GM23338 (cell line): ENCODE measurements around the gene RASL10B. TPM values are rescaled to one million over a fixed set of nuclear protein-coding genes. Genes with fewer than 3 reads are reported as not detected.
A peak's percentile ranks its signal among the peaks of the same experiment; 100 is the strongest.

Source experiments
- ATAC-seq: fragments of 200-7000 bp; cut with Tn5 transposase; 3 replicates; pipeline ENCODE4 v1.9.1; 2020
- DNase-seq: peaks from one replicate; pipeline ENCODE4 v3.0.0-alpha.2; 2015; ENCODE audit warnings: low spot score
- H2AFZ ChIP-seq: fragments of 200-600 bp; sonication (generic); 2 replicates; pipeline ENCODE4 v1.8.0; 2016; ENCODE audit warnings: antibody characterized with exemption, mild to moderate bottlenecking, moderate library complexity
- H3F3A ChIP-seq: fragments of 200-600 bp; sonication (generic); replicated peaks from 2 replicates; pipeline ENCODE4 v1.8.0; 2017; ENCODE audit warnings: antibody characterized with exemption, mixed run types, low read depth
- H3K27ac ChIP-seq: fragments of 200-600 bp; sonication (generic); 2 replicates; pipeline ENCODE4 v1.6.1; 2016; ENCODE audit warnings: low read depth
- H3K27me3 ChIP-seq: fragments of 200-600 bp; sonication (generic); 2 replicates; pipeline ENCODE4 v1.8.0; 2016; ENCODE audit warnings: mild to moderate bottlenecking, mixed run types, moderate library complexity; ENCODE audit not compliant: insufficient read depth
- H3K36me3 ChIP-seq: fragments of 200-600 bp; sonication (generic); 2 replicates; pipeline ENCODE4 v1.8.0; 2016; ENCODE audit warnings: mild to moderate bottlenecking; ENCODE audit not compliant: insufficient read depth
- H3K4me1 ChIP-seq: fragments of 200-600 bp; sonication (generic); 2 replicates; pipeline ENCODE4 v1.8.0; 2016; ENCODE audit warnings: mild to moderate bottlenecking, moderate library complexity; ENCODE audit not compliant: insufficient read depth
- H3K4me2 ChIP-seq: fragments of 200-600 bp; sonication (generic); 2 replicates; pipeline ENCODE4 v1.7.1; 2017; ENCODE audit warnings: mixed run types
- H3K4me3 ChIP-seq: fragments of 200-600 bp; sonication (generic); 2 replicates; pipeline ENCODE4 v1.6.1; 2016; ENCODE audit warnings: mixed run types
- H3K79me2 ChIP-seq: fragments of 200-600 bp; sonication (generic); replicated peaks from 2 replicates; pipeline ENCODE4 v1.8.0; 2017; ENCODE audit warnings: mild to moderate bottlenecking; ENCODE audit not compliant: insufficient read depth
- H3K9me2 ChIP-seq: fragments of 200-600 bp; sonication (generic); 2 replicates; pipeline ENCODE4 v1.8.0; 2017; ENCODE audit not compliant: insufficient read depth
- H4K20me1 ChIP-seq: fragments of 200-600 bp; sonication (generic); replicated peaks from 2 replicates; pipeline ENCODE4 v1.8.0; 2017; ENCODE audit warnings: mild to moderate bottlenecking; ENCODE audit not compliant: insufficient read depth
- H3K27ac Mint-ChIP-seq: 2 replicates; pipeline ENCODE4 v1.8.0; 2020; ENCODE audit warnings: inconsistent platforms, mild to moderate bottlenecking, moderate library complexity, mixed read lengths
- H3K27me3 Mint-ChIP-seq: 3 replicates; pipeline ENCODE4 v1.8.0; 2022; ENCODE audit warnings: low read depth, mild to moderate bottlenecking, moderate library complexity, mixed read lengths, inconsistent platforms; ENCODE audit not compliant: insufficient read depth, poor library complexity
- H3K36me3 Mint-ChIP-seq: 3 replicates; pipeline ENCODE4 v1.8.0; 2021; ENCODE audit warnings: low read depth, mild to moderate bottlenecking, inconsistent platforms, moderate library complexity, mixed read lengths
- H3K4me1 Mint-ChIP-seq: 3 replicates; pipeline ENCODE4 v1.8.0; 2020; ENCODE audit warnings: mild to moderate bottlenecking, inconsistent platforms, mixed read lengths
- H3K4me3 Mint-ChIP-seq: 3 replicates; pipeline ENCODE4 v1.8.0; 2021; ENCODE audit warnings: moderate library complexity, mild to moderate bottlenecking, inconsistent platforms, mixed read lengths
- H3K9me3 Mint-ChIP-seq: 3 replicates; pipeline ENCODE4 v1.8.0; 2020; ENCODE audit warnings: moderate library complexity, mild to moderate bottlenecking, inconsistent platforms, mixed read lengths
- EZH2 ChIP-seq: fragments of 200-600 bp; sonication (generic); IDR thresholded peaks from one replicate; pipeline ENCODE4 v1.8.0; 2017; ENCODE audit warnings: antibody characterized with exemption, mild to moderate bottlenecking, low read depth; ENCODE audit not compliant: unreplicated experiment
- EZH2phosphoT487 ChIP-seq: fragments of 200-600 bp; sonication (generic); IDR thresholded peaks from one replicate; pipeline ENCODE4 v1.8.1; 2018; ENCODE audit warnings: antibody characterized with exemption; ENCODE audit not compliant: unreplicated experiment
- JUNB ChIP-seq: IDR thresholded peaks from one replicate; pipeline ENCODE4 v1.6.1; 2016; ENCODE audit warnings: antibody characterized with exemption; ENCODE audit not compliant: unreplicated experiment
- NANOG ChIP-seq: IDR thresholded peaks from 2 replicates; pipeline ENCODE4 v1.6.1; 2016; ENCODE audit warnings: antibody characterized with exemption, borderline replicate concordance
- POLR2AphosphoS5 ChIP-seq: IDR thresholded peaks from 2 replicates; pipeline ENCODE4 v1.6.1; 2016; ENCODE audit warnings: antibody characterized with exemption, low read depth
- STAT1 ChIP-seq: IDR thresholded peaks from one replicate; pipeline ENCODE4 v1.6.1; 2016; ENCODE audit warnings: antibody characterized with exemption; ENCODE audit not compliant: unreplicated experiment
- ZNF114 ChIP-seq: fragments of 250-450 bp; sonication (Bioruptor Pico); IDR thresholded peaks from 2 replicates; pipeline ENCODE4 v1.5.0; 2020; ENCODE audit warnings: mild to moderate bottlenecking, moderate library complexity
- long read RNA-seq: library from polyadenylated mRNA; unstranded; transcript quantifications from one replicate; pipeline ENCODE4 v2.0.0, GENCODE V29; 2020; ENCODE audit not compliant: unreplicated experiment
- polyA plus RNA-seq: library from polyadenylated mRNA; unstranded; fragments of >200 nt; fragmentation: Nextera tagmentation; extraction: Ambion mirVana; gene quantifications from 2 replicates; pipeline ENCODE4 v1.2.1, GENCODE V29; 2016
- total RNA-seq: library from RNA; depleted of rRNA; stranded (reverse); fragments of >200 nt; shearing (Covaris generic); gene quantifications from 2 replicates; pipeline ENCODE4 v1.2.3, GENCODE V29; 2014; rRNA removed
- TF ChIP-seq, protein P1 (sequence below): IDR thresholded peaks from 2 replicates; pipeline ENCODE4 v1.6.1; 2016; ENCODE audit warnings: antibody characterized with exemption
- TF ChIP-seq, protein P2 (sequence below): IDR thresholded peaks from one replicate; pipeline ENCODE4 v1.6.1; 2018; ENCODE audit warnings: antibody characterized with exemption; ENCODE audit not compliant: unreplicated experiment

Gene RASL10B, protein sequence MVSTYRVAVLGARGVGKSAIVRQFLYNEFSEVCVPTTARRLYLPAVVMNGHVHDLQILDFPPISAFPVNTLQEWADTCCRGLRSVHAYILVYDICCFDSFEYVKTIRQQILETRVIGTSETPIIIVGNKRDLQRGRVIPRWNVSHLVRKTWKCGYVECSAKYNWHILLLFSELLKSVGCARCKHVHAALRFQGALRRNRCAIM
- 23.1 and 26.2 TPM in 2 replicates for total RNA-seq
- 6.2 and 7.1 TPM in 2 replicates for polyA plus RNA-seq
- long read RNA-seq, partial matches to known transcripts, result 0 of 5 reads
- long read RNA-seq, other reads (novel, unspliced or antisense), result 5 of 5 reads

DNA sequence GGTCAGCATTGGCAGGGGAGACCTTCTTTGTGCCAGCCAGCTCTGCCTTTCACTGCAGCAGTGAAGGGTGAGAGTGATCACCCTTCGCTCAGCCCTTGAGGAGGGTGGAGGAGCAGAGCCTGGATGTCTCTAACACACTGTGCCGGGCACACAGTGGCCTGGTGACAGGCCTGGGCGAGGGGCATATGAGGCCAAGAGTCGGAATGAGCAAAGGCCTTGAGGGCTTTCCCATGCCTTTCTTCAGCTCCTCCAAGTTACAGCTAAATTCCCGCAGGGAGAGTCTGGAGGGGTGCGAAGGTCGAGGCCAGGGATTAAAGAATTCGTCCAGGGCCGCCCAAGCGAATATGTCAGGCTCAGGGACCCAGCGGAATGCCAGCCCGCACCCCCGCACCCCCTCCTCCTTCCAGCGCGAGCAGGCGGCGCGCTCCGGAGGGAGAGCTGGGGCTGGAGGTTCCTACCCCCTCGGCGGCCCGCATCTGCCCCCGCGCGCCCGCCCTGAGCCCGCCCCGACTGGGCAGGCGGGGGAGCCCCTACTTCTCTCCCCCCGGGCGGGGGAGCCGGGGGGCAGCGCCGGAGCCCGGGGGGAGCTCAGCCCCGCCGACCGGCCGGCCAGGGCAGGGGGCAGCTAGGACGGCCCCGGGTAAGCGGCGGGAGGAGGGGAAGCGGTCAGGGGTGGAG is at the start of gene RASL10B:
RASL10B (plus strand) TSS at position 401 of the 678 bp plus-strand sequence. CDS start 3,546 bp downstream, outside the sequence.
- H3K79me2 ChIP-seq, result no peaks in the 10 kb centered on the region
- H3K4me1 ChIP-seq, result peaks cover 26% of the 10 kb centered on the region
- no peaks in the 10 kb centered on the region for H4K20me1 ChIP-seq
- H3K36me3 Mint-ChIP-seq, result no peaks in the 10 kb centered on the region; the same call in 2 of the 3 replicates
- ATAC-seq (peak; percentile 75), DNase-seq (peak; percentile 91)
- H3K27me3 Mint-ChIP-seq, result peaks cover 16% of the 10 kb centered on the region
- H3K9me2 ChIP-seq, result no peaks in the 10 kb centered on the region
- no peaks in the 10 kb centered on the region for H3K9me3 Mint-ChIP-seq
- H2AFZ ChIP-seq, result peak within 1 kb of the TSS; percentile 87
- no peak for TF ChIP-seq ZNF114 (CRISPR knock-in tag)
- TF ChIP-seq POLR2AphosphoS5, result peak; percentile 50; the same call in 1 of the 2 replicates
- H3K4me2 ChIP-seq, result peak within 1 kb of the TSS; percentile 93
- 0 out of 2 replicates have a peak, but pooled peaks cover 3% of the 10 kb centered on the region for H3F3A ChIP-seq
- peaks cover 31% of the 10 kb centered on the region for H3K4me1 Mint-ChIP-seq
- H3K4me3 ChIP-seq, result peak within 1 kb of the TSS; percentile 89
- H3K36me3 ChIP-seq, result no peaks in the 10 kb centered on the region
- peaks cover 13% of the 10 kb centered on the region for H3K27me3 ChIP-seq
- no peak within 1 kb of the TSS for H3K27ac Mint-ChIP-seq
- no peak within 1 kb of the TSS for H3K27ac ChIP-seq
- H3K4me3 Mint-ChIP-seq, result peak within 1 kb of the TSS; percentile 91

DNA sequence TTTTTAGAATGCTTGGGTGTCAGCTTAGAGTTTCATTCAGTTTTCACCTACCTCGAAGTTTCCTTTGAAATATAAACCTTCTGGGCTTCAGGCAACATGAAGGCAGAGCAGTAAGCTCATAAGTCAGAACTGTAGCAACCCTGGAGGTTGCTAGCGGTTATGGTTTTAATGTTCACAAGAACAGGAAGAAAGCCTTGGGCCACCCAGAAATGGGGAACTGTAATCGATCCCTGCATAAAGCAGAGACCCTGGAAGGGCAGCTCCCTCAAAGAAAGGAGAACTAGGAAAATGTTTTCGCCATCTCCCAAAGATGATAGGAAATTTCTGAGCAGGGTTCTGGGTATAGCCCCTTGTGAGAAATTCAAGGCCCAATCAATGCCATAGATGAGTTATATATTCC is 47.8 kb upstream of the RASL10B start:
- H3F3A ChIP-seq, result no peaks in the 10 kb centered on the region
- ATAC-seq (peak; percentile 20; the same call in 1 of the 3 replicates), DNase-seq (no peak)
- H4K20me1 ChIP-seq, result no peaks in the 10 kb centered on the region
- H3K4me3 Mint-ChIP-seq, result no peak overlapping the region
- H3K27ac ChIP-seq, result peak overlapping the region; percentile 1; the same call in 1 of the 2 replicates
- H3K27me3 Mint-ChIP-seq, result peaks cover 3% of the 10 kb centered on the region
- no peaks in the 10 kb centered on the region for H3K9me3 Mint-ChIP-seq
- no peak for TF ChIP-seq EZH2phosphoT487
- no peak for TF ChIP-seq ZNF114 (CRISPR knock-in tag)
- no peak for TF ChIP-seq POLR2AphosphoS5
- TF ChIP-seq, protein P1, sequence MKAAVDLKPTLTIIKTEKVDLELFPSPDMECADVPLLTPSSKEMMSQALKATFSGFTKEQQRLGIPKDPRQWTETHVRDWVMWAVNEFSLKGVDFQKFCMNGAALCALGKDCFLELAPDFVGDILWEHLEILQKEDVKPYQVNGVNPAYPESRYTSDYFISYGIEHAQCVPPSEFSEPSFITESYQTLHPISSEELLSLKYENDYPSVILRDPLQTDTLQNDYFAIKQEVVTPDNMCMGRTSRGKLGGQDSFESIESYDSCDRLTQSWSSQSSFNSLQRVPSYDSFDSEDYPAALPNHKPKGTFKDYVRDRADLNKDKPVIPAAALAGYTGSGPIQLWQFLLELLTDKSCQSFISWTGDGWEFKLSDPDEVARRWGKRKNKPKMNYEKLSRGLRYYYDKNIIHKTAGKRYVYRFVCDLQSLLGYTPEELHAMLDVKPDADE, result no peak
- no peak for TF ChIP-seq STAT1
- no peak for TF ChIP-seq JUNB
- no peak for TF ChIP-seq NANOG
- TF ChIP-seq EZH2, result no peak
- TF ChIP-seq, protein P2, sequence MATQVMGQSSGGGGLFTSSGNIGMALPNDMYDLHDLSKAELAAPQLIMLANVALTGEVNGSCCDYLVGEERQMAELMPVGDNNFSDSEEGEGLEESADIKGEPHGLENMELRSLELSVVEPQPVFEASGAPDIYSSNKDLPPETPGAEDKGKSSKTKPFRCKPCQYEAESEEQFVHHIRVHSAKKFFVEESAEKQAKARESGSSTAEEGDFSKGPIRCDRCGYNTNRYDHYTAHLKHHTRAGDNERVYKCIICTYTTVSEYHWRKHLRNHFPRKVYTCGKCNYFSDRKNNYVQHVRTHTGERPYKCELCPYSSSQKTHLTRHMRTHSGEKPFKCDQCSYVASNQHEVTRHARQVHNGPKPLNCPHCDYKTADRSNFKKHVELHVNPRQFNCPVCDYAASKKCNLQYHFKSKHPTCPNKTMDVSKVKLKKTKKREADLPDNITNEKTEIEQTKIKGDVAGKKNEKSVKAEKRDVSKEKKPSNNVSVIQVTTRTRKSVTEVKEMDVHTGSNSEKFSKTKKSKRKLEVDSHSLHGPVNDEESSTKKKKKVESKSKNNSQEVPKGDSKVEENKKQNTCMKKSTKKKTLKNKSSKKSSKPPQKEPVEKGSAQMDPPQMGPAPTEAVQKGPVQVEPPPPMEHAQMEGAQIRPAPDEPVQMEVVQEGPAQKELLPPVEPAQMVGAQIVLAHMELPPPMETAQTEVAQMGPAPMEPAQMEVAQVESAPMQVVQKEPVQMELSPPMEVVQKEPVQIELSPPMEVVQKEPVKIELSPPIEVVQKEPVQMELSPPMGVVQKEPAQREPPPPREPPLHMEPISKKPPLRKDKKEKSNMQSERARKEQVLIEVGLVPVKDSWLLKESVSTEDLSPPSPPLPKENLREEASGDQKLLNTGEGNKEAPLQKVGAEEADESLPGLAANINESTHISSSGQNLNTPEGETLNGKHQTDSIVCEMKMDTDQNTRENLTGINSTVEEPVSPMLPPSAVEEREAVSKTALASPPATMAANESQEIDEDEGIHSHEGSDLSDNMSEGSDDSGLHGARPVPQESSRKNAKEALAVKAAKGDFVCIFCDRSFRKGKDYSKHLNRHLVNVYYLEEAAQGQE, result no peak
- H3K4me1 ChIP-seq, result peaks cover 9% of the 10 kb centered on the region; the same call in 1 of the 2 replicates
- peaks cover 23% of the 10 kb centered on the region for H3K4me1 Mint-ChIP-seq
- H3K4me2 ChIP-seq, result peak overlapping the region; percentile 26; the same call in 1 of the 2 replicates
- H3K27me3 ChIP-seq, result no peaks in the 10 kb centered on the region
- no peak overlapping the region for H3K27ac Mint-ChIP-seq
- H3K9me2 ChIP-seq, result no peaks in the 10 kb centered on the region
- no peaks in the 10 kb centered on the region for H3K79me2 ChIP-seq
- H3K4me3 ChIP-seq, result no peak overlapping the region
- H3K36me3 ChIP-seq, result 0 out of 2 replicates have a peak, but pooled peaks cover 3% of the 10 kb centered on the region
- no peak overlapping the region for H2AFZ ChIP-seq
- H3K36me3 Mint-ChIP-seq, result peaks cover 33% of the 10 kb centered on the region
